Measurements from ENCODE around the gene GLRX3.

GRCh38 chr10:130127364-130128061, 8.7 kb upstream of the GLRX3 start:
- TF ChIP-seq POLR2A (IDR thresholded peaks at IDR 0.05) (no peak), CTCF (IDR thresholded peaks at IDR 0.05) (peak in 3 of 4 experiments; percentile 66 to 79 (median 67))
